Inflammatory macrophage treated with lipopolysaccharide for 4 hours (primary cell): ENCODE measurements around the gene FOXF2.
A peak's percentile ranks its signal among the peaks of the same experiment; 100 is the strongest.
"Not testable (repeated sequence)": the region's sequence is repeated elsewhere in the genome, so short reads cannot be mapped to it uniquely, and the experiment has no call there.

Source experiments
- DNase-seq: peaks from one replicate; pipeline ENCODE4 v3.0.0-alpha.2; 2020

The FOXF2 gene

GRCh38 chr6:1389369-1390132, at the start of gene FOXF2:
Gene FOXF2, plus strand, starts transcription at chr6:1389576. Its CDS starts 372 bp downstream, at chr6:1389948.
- DNase-seq = no peak

GRCh38 chr6:1346101-1346500, 43.3 kb upstream of the FOXF2 start:
- DNase-seq = no peak

- DNase-seq = no peak
These were observed 42.8 kb upstream of the FOXF2 start for GRCh38 chr6:1346558-1347091.

GRCh38 chr6:1347161-1347560, 42.2 kb upstream of the FOXF2 start:
- no peak for DNase-seq

- DNase-seq = no peak
These were observed 40.7 kb upstream of the FOXF2 start for GRCh38 chr6:1348675-1349074.

- DNase-seq = no peak
These were observed 39.7 kb upstream of the FOXF2 start for GRCh38 chr6:1349655-1350054.

GRCh38 chr6:1351381-1352008, 37.9 kb upstream of the FOXF2 start:
- no peak for DNase-seq

- not testable (repeated sequence) for DNase-seq
These were observed 34.3 kb upstream of the FOXF2 start for GRCh38 chr6:1355068-1355467.

- not testable (repeated sequence) for DNase-seq
These were observed 27.7 kb upstream of the FOXF2 start for GRCh38 chr6:1361717-1362116.

- no peak for DNase-seq
These were observed 26.7 kb upstream of the FOXF2 start for GRCh38 chr6:1362643-1363042.

GRCh38 chr6:1363298-1363697, 26.1 kb upstream of the FOXF2 start:
- peak; percentile 7 for DNase-seq

- DNase-seq = no peak
These were observed 25.4 kb upstream of the FOXF2 start for GRCh38 chr6:1363729-1364572.

GRCh38 chr6:1364791-1365190, 24.6 kb upstream of the FOXF2 start:
- no peak for DNase-seq

GRCh38 chr6:1365686-1366085, 23.7 kb upstream of the FOXF2 start:
- no peak for DNase-seq

- no peak for DNase-seq
These were observed 21.6 kb upstream of the FOXF2 start for GRCh38 chr6:1367771-1368170.

GRCh38 chr6:1368940-1369339, 20.4 kb upstream of the FOXF2 start:
- no peak for DNase-seq

GRCh38 chr6:1369695-1370094, 19.7 kb upstream of the FOXF2 start:
- DNase-seq = not testable (repeated sequence)

- DNase-seq = no peak
These were observed 17.4 kb upstream of the FOXF2 start for GRCh38 chr6:1371933-1372332.

- no peak for DNase-seq
These were observed 16.7 kb upstream of the FOXF2 start for GRCh38 chr6:1372690-1373089.

GRCh38 chr6:1376653-1377052, 12.7 kb upstream of the FOXF2 start:
- no peak for DNase-seq

- DNase-seq = no peak
These were observed 11.8 kb upstream of the FOXF2 start for GRCh38 chr6:1377526-1377925.

GRCh38 chr6:1378065-1379016, 11.0 kb upstream of the FOXF2 start:
- DNase-seq = no peak
